ENCODE measurements around the gene SLC22A4.

DNA sequence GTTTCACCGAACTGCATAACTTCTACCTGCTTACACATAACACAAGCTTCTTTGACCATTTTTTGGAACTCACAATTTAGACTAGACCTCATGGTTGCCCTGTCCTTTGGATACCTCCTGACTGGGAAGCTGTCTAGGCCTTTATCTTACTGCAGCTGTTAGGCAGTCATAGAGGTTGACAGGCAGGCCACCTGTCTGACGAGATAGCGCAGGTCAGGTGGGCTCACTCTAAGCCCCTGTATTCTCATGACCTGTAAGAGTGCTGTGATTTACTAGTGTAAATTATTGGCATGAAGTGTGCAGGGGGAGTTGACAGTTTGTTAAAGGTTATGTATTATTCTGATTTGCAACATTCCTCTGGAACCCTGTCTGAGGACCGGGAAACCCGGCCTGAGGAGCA, 29.0 kb downstream of the SLC22A4 start:
- TF ChIP-seq CTCF (conservative IDR thresholded peaks at IDR 0.05 in 1 of 2, IDR thresholded peaks at IDR 0.05 in 1 of 2; ENCODE audit: extremely low read depth in 1 of 2, insufficient read depth in 1 of 2, low read depth in 1 of 2, low read length in 2 of 2) (no peak), EZH2 (IDR thresholded peaks at IDR 0.05; ENCODE audit: borderline replicate concordance, low read length) (no peak)
